Measurements from ENCODE around the gene CGB1. TPM values are rescaled to one million over a fixed set of nuclear protein-coding genes. Genes with fewer than 3 reads are reported as not detected.

Gene CGB1
- total RNA-seq, 1 donor from 2014 or later: not detected

DNA sequence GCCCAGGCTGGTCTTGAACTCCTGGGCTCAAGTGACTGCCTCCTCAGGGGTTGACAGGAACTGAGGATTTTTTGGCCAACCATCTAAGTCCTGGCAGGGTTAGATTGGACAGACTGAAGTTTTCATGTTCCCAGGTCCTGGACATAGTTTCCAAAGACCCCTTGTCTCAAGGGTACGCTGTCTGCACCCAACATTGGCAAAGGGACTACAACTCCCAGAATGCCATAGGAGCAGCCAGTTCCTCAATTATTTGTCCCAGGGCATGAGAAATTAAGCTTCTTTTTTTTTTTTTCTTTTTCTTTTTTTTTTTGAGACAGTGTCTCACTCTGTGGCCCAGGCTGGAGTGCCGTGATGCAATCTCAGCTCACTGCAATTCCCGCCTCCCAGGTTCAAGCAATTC, 50.5 kb downstream of the CGB1 start:
- ATAC-seq (ENCODE audit: poor library complexity) (no peak), DNase-seq (no peak)
- intact Hi-C loops (cut with DNase I): no loop called here

DNA sequence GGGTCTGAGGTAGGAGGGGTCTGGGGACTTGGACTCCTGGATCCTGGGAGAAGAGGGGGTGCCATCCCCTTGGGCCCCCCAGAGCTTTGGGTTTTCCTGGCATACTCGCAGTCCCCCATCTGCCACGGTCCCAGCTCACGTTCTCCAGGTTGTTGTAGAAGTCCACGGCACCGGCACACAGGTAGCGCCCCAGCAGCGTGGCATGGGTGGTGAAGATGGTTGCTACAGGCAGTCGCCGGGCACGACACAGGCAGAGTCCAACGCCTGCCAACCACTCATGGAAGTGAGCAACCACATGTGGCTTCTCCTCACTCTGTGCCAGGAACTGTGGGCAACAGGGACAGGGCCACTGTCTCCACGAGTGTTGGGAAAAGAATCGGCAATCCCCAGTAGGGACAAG, 51.0 kb downstream of the CGB1 start:
- DNase-seq (no peak), ATAC-seq (ENCODE audit: poor library complexity) (no peak)
- intact Hi-C loops (cut with DNase I): no loop called here

Small RNA genes lying within 50 kb of the gene (microRNA-seq; reads per million reads assigned to microRNA genes)
- not detected for gene MIR6798

Other genes with a start within 250 kb of the CGB1 start
- gene BCAT2, start 225.9 kb downstream of the CGB1 start, total RNA-seq: 59.5 TPM
- 1.9 TPM for gene HSD17B14, start 200.4 kb downstream of the CGB1 start, total RNA-seq
- 17.7 TPM for gene PLEKHA4, start 168.3 kb downstream of the CGB1 start, total RNA-seq
- gene PPP1R15A, start 164.5 kb downstream of the CGB1 start, total RNA-seq: 60.4 TPM
- not detected for gene TULP2, start 138.2 kb downstream of the CGB1 start, total RNA-seq
- 237 TPM for gene NUCB1, start 136.6 kb downstream of the CGB1 start, total RNA-seq
- not detected for gene DHDH, start 103.2 kb downstream of the CGB1 start, total RNA-seq
- gene BAX, start 82.0 kb downstream of the CGB1 start, total RNA-seq: 21.5 TPM
- gene FTL, start 71.6 kb downstream of the CGB1 start, total RNA-seq: 748 TPM
- 100 TPM for gene GYS1, start 43.6 kb downstream of the CGB1 start, total RNA-seq
- gene RUVBL2, start 43.0 kb downstream of the CGB1 start, total RNA-seq: 41.7 TPM
- not detected for gene LHB, start 19.8 kb downstream of the CGB1 start, total RNA-seq
- not detected for gene CGB3, start 12.6 kb downstream of the CGB1 start, total RNA-seq
- gene CGB2, start 5.0 kb downstream of the CGB1 start, total RNA-seq: not detected
- not detected for gene CGB5, start 7.0 kb upstream of the CGB1 start, total RNA-seq
- gene CGB8, start 12.2 kb upstream of the CGB1 start, total RNA-seq: not detected
- not detected for gene CGB7, start 20.9 kb upstream of the CGB1 start, total RNA-seq
- 0.48 TPM for gene NTF4, start 27.9 kb upstream of the CGB1 start, total RNA-seq
- 0.86 TPM for gene KCNA7, start 35.8 kb upstream of the CGB1 start, total RNA-seq
- gene SNRNP70, start 48.6 kb upstream of the CGB1 start, total RNA-seq: 105 TPM
- 21.3 TPM for gene LIN7B, start 77.5 kb upstream of the CGB1 start, total RNA-seq
- gene C19orf73, start 82.2 kb upstream of the CGB1 start, total RNA-seq: 1.3 TPM
- gene PPFIA3, start 82.6 kb upstream of the CGB1 start, total RNA-seq: 5.0 TPM
- 878 TPM for gene HRC, start 118.5 kb upstream of the CGB1 start, total RNA-seq
- 24.8 TPM for gene TRPM4, start 120.9 kb upstream of the CGB1 start, total RNA-seq